ENCODE measurements around the gene TMEM171. TPM values are rescaled to one million over a fixed set of nuclear protein-coding genes. Genes with fewer than 3 reads are reported as not detected.

The TMEM171 gene
- total RNA-seq, 1 donor from 2014 or later = not detected

Other genes with a start within 250 kb of the TMEM171 start
- 37.3 TPM for gene FCHO2, start 164.5 kb upstream of the TMEM171 start, total RNA-seq
- not detected for gene TMEM174, start 52.6 kb downstream of the TMEM171 start, total RNA-seq